K562 (cell line): ENCODE data around the gene P2RY8. TPM values are rescaled to one million over a fixed set of nuclear protein-coding genes. Genes with fewer than 3 reads are reported as not detected.
A peak's percentile ranks its signal among the peaks of the same experiment; 100 is the strongest.

Experiments used
- ATAC-seq: fragments of 200-7000 bp; cut with Tn5 transposase; 3 replicates; pipeline ENCODE4 v1.9.1; 2020; ENCODE audit warnings: moderate library complexity
- BruUV-seq: library from RNA; stranded (reverse); fragments of 400-500 nt; replicated peaks from 2 replicates; lab custom pipeline; 2021; lab: Mats Ljungman, UMichigan
- CTCF ChIA-PET: fragments of 300-600 bp; formaldehyde crosslinking; extraction: SDS; loops from one replicate; lab custom pipeline; 2021; ENCODE audit warnings: low intra/inter-chr PET ratio; lab: Yijun Ruan, JAX
- POLR2A ChIA-PET: fragments of 300-600, 350-650 bp; sonication (Branson Sonifier 250); formaldehyde crosslinking; extraction: SDS; loops from one replicate; lab custom pipeline; 2021; ENCODE audit warnings: antibody characterized with exemption, inconsistent platforms; lab: Yijun Ruan, JAX
- DNase-seq, 4 experiments: peaks; one replicate each; pipeline versions ENCODE4 v3.0.0 to v3.0.0-alpha.2; 2011 to 2018; ENCODE audit warnings: low spot score in 3 of 4, mixed read lengths in 3 of 4; ENCODE audit errors: extremely low read depth in 1 of 4
- FAIRE-seq: peaks from 2 replicates; lab custom pipeline; 2011; peaks lifted over from hg19 to GRCh38; lab: Jason Lieb, UNC
- H2AFZ ChIP-seq: 2 replicates; pipeline ENCODE4 v1.6.0; 2011; ENCODE audit warnings: low read depth, low read length, control low read depth, inconsistent platforms
- H3K27ac ChIP-seq: fragments of 200-600 bp; 3 replicates; pipeline ENCODE4 v1.8.0; 2011; ENCODE audit warnings: low read depth, mild to moderate bottlenecking, control low read depth, inconsistent platforms, low read length, moderate library complexity, mixed read lengths; ENCODE audit errors: extremely low read depth
- H3K27me3 ChIP-seq, 2 experiments: fragments of 300-600 bp in 1 of 2; 2 replicates in 1 of 2; 3 replicates in 1 of 2; pipeline versions ENCODE4 v1.6.0 to v1.8.0; 2011; ENCODE audit warnings: inconsistent platforms in 2 of 2, low read length in 2 of 2, mild to moderate bottlenecking in 1 of 2, mixed read lengths in 1 of 2, moderate library complexity in 1 of 2; ENCODE audit not compliant: control insufficient read depth in 2 of 2, insufficient read depth in 2 of 2
- H3K36me3 ChIP-seq: fragments of 300-600 bp; 3 replicates; pipeline ENCODE4 v1.8.0; 2011; ENCODE audit warnings: mild to moderate bottlenecking, low read length, inconsistent platforms; ENCODE audit not compliant: control insufficient read depth, insufficient read depth
- H3K4me1 ChIP-seq, 2 experiments: fragments of 200-600 bp in 1 of 2; replicated peaks in 1 of 2; 2 replicates in 1 of 2; 3 replicates in 1 of 2; pipeline versions ENCODE4 v1.5.1 to v1.8.0; 2011; ENCODE audit warnings: inconsistent platforms in 2 of 2, low read length in 2 of 2, mild to moderate bottlenecking in 1 of 2, mixed read lengths in 1 of 2, moderate library complexity in 1 of 2; ENCODE audit not compliant: control insufficient read depth in 2 of 2, insufficient read depth in 2 of 2
- H3K4me2 ChIP-seq: 2 replicates; pipeline ENCODE4 v1.6.1; 2011; ENCODE audit warnings: low read length, control low read depth, inconsistent platforms, mixed read lengths; ENCODE audit not compliant: insufficient read depth
- H3K4me3 ChIP-seq: fragments of 200-600 bp; sonication (generic), shearing (Covaris generic); 2 replicates; pipeline ENCODE4 v1.5.1; 2016; ENCODE audit warnings: control low read depth, inconsistent platforms
- H3K79me2 ChIP-seq: fragments of 200-600 bp; 3 replicates; pipeline ENCODE4 v1.8.0; 2011; ENCODE audit warnings: low read length, inconsistent platforms; ENCODE audit not compliant: control insufficient read depth, insufficient read depth
- H3K9ac ChIP-seq, 2 experiments: 2 replicates each; pipeline versions ENCODE4 v1.6.0 to v1.6.1; 2011; ENCODE audit warnings: low read depth in 2 of 2, low read length in 2 of 2, control low read depth in 1 of 2, inconsistent platforms in 1 of 2, mild to moderate bottlenecking in 1 of 2, mixed read lengths in 1 of 2; ENCODE audit not compliant: insufficient read depth in 1 of 2
- H3K9me1 ChIP-seq: one replicate; pipeline ENCODE4 v1.6.0; 2011; ENCODE audit warnings: inconsistent platforms, mild to moderate bottlenecking, low read length, moderate library complexity; ENCODE audit not compliant: control insufficient read depth, insufficient read depth
- H3K9me3 ChIP-seq: replicated peaks from 2 replicates; pipeline ENCODE4 v1.5.1; 2011; ENCODE audit warnings: low read depth, low read length, inconsistent platforms; ENCODE audit not compliant: control insufficient read depth, insufficient read depth
- H4K20me1 ChIP-seq: replicated peaks from 2 replicates; pipeline ENCODE4 v1.6.1; 2011; ENCODE audit warnings: low read length, inconsistent platforms, mixed read lengths; ENCODE audit not compliant: control insufficient read depth, insufficient read depth
- CBFB ChIP-seq: sonication (generic); formaldehyde crosslinking; IDR thresholded peaks from 2 replicates; pipeline ENCODE4 v1.4.0; 2020; ENCODE audit warnings: mild to moderate bottlenecking, missing genetic modification reagents
- ELF1 ChIP-seq: fragments of 200-800 bp; sonication (Bioruptor generic); IDR thresholded peaks from 2 replicates; pipeline ENCODE4 v1.6.1; 2016; ENCODE audit warnings: missing genetic modification characterization, missing compliant biosample characterization
- GABPA ChIP-seq: fragments of 200-800 bp; sonication (Bioruptor generic); conservative IDR thresholded peaks from 2 replicates; pipeline ENCODE4 v1.6.1; 2016; ENCODE audit warnings: low read depth, missing genetic modification characterization, missing compliant biosample characterization
- GABPB2 ChIP-seq: fragments of 250-450 bp; sonication (Bioruptor Pico); conservative IDR thresholded peaks from 2 replicates; pipeline ENCODE4 v1.5.1; 2021; ENCODE audit warnings: mild to moderate bottlenecking
- SPI1 ChIP-seq: IDR thresholded peaks from 2 replicates; pipeline ENCODE4 v1.6.1; 2011; ENCODE audit warnings: low read depth, low read length, control low read depth, borderline replicate concordance
- WGBS: fragments of 100-300 bp; shearing (Covaris generic); methylation state at CpG from one replicate; pipeline ENCODE4 v1.1.6; 2016; ENCODE audit warnings: low coverage, mixed read lengths; ENCODE audit not compliant: insufficient coverage; ENCODE audit errors: missing lambda C conversion rate; 5-methylcytosine and 5-hydroxymethylcytosine counted together
- in situ Hi-C: fragments of 300-500 bp; cut with MboI; formaldehyde crosslinking; loops from 4 replicates; pipeline ENCODE4 v1.15.0; 2018; ENCODE audit warnings: inconsistent platforms, mixed read lengths
- intact Hi-C: fragments of 100-400 bp; cut with micrococcal nuclease; formaldehyde crosslinking; loops from 2 replicates; pipeline ENCODE4 v1.14.2; 2022
- polyA plus RNA-seq, 8 experiments: library from polyadenylated mRNA; depleted of rRNA in 4 of 8; stranded (reverse) in 5 of 8; unstranded in 3 of 8; fragments of >200 nt; fragmentation: Nextera tagmentation in 2 of 8; fragmentation: Illumina TruSeq in 1 of 8; extraction: Ambion mirVana in 2 of 8; extraction: Trizol in 1 of 8; gene quantifications; 2 replicates each; pipeline versions ENCODE4 v1.2.1 to v1.2.3, GENCODE V29; 2011 to 2014; ENCODE audit warnings: inconsistent platforms in 1 of 8, missing spikeins in 1 of 8
- total RNA-seq, 7 experiments: library from RNA; depleted of rRNA in 6 of 7; stranded (reverse); fragments of >200 nt in 6 of 7; fragmentation: Illumina TruSeq in 2 of 7; extraction: Trizol in 2 of 7; gene quantifications; 2 replicates each; pipeline versions ENCODE4 v1.2.1 to v1.2.3, GENCODE V29; 2011 to 2021; ENCODE audit warnings: low replicate concordance in 1 of 7
- TF ChIP-seq, protein P1 (sequence below): fragments of 450-650 bp; IDR thresholded peaks from 2 replicates; pipeline ENCODE4 v1.6.1; 2016
- TF ChIP-seq, protein P2 (sequence below): sonication (generic); formaldehyde crosslinking; IDR thresholded peaks from 2 replicates; pipeline ENCODE4 v1.4.0; 2020; ENCODE audit warnings: mild to moderate bottlenecking, missing genetic modification reagents
- TF ChIP-seq, protein P3 (sequence below), 3 experiments: fragments of 200-800 bp in 1 of 3; fragments of 250-450 bp in 1 of 3; fragments of 450-650 bp in 1 of 3; sonication (Bioruptor Pico) in 1 of 3; sonication (Bioruptor generic) in 1 of 3; formaldehyde crosslinking in 1 of 3; IDR thresholded peaks; 2 replicates each; pipeline versions ENCODE4 v1.6.1 to v1.8.0; 2016 to 2022; ENCODE audit warnings: mild to moderate bottlenecking in 2 of 3, missing genetic modification characterization in 2 of 3, missing compliant biosample characterization in 1 of 3, moderate library complexity in 1 of 3

The P2RY8 gene
- total and polyA plus RNA-seq, 9 of the 15 experiments (the other 6 are each of a cell fraction or from before 2014, with no cell fraction given) = 0.04 to 0.69 (median 0.08) TPM; not detected in 3

DNA sequence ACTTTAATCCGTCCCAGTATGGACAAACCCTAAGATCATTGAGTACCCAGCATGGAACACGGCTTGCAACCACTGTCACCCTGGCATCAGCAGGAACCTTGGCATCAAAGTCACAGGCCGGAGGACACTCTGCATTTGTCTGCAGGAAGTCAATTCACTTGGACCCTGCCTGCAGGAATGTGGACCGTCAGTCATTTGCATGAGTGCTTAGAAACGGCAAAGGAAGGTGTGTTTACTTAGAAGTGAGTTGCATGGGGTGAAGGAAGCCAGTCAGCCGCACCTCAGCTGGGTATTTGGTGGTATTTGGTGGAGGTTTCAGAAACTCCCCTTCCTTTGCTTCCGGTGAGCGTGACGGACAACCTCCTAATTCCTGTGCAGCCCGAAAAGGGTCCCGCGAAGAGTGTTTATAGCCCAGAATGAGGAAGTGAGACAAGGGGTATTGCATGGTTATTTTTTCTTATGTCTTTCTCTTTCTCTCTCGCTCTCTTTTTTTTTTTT lies 15.5 kb downstream of the P2RY8 start:
- no peak overlapping the region for H3K27ac ChIP-seq
- no TSS peak for BruUV-seq
- H3K9me3 ChIP-seq = no peaks in the 10 kb centered on the region
- no peak for DNase-seq
- ChIA-PET POLR2A (no interaction called here), CTCF (no interaction called here)
- H3K9me1 ChIP-seq = no peaks in the 10 kb centered on the region
- no peaks in the 10 kb centered on the region; a peak in 1 of 5 replicates for H3K4me1 ChIP-seq
- peak; percentile 46; the same call in 2 of the 3 replicates for ATAC-seq
- no peak for FAIRE-seq
- no peaks in the 10 kb centered on the region for H4K20me1 ChIP-seq
- no peak overlapping the region for H3K9ac ChIP-seq
- no peaks in the 10 kb centered on the region for H3K79me2 ChIP-seq
- H3K36me3 ChIP-seq = no peaks in the 10 kb centered on the region
- 22% methylated on average over 10 of the region's 13 CpGs for WGBS
- no peak overlapping the region for H3K4me3 ChIP-seq
- intact Hi-C loops (no loop called here), in situ Hi-C loops (no loop called here)
- H2AFZ ChIP-seq = peak overlapping the region; percentile 59; the same call in 1 of the 2 replicates
- no peaks in the 10 kb centered on the region for H3K27me3 ChIP-seq
- H3K4me2 ChIP-seq = no peak overlapping the region
- TF ChIP-seq CBFB (CRISPR knock-in tag) = no peak
- TF ChIP-seq, protein P1, sequence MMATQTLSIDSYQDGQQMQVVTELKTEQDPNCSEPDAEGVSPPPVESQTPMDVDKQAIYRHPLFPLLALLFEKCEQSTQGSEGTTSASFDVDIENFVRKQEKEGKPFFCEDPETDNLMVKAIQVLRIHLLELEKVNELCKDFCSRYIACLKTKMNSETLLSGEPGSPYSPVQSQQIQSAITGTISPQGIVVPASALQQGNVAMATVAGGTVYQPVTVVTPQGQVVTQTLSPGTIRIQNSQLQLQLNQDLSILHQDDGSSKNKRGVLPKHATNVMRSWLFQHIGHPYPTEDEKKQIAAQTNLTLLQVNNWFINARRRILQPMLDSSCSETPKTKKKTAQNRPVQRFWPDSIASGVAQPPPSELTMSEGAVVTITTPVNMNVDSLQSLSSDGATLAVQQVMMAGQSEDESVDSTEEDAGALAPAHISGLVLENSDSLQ = peak; percentile 15; the same call in 1 of the 2 replicates
- peak; percentile 53 for TF ChIP-seq GABPA (tag)
- TF ChIP-seq SPI1 = peak; percentile 90
- TF ChIP-seq, protein P2, sequence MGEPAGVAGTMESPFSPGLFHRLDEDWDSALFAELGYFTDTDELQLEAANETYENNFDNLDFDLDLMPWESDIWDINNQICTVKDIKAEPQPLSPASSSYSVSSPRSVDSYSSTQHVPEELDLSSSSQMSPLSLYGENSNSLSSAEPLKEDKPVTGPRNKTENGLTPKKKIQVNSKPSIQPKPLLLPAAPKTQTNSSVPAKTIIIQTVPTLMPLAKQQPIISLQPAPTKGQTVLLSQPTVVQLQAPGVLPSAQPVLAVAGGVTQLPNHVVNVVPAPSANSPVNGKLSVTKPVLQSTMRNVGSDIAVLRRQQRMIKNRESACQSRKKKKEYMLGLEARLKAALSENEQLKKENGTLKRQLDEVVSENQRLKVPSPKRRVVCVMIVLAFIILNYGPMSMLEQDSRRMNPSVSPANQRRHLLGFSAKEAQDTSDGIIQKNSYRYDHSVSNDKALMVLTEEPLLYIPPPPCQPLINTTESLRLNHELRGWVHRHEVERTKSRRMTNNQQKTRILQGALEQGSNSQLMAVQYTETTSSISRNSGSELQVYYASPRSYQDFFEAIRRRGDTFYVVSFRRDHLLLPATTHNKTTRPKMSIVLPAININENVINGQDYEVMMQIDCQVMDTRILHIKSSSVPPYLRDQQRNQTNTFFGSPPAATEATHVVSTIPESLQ (CRISPR knock-in tag) = no peak
- TF ChIP-seq ELF1 (tag) = peak; percentile 40; the same call in 1 of the 2 replicates
- TF ChIP-seq, protein P3, sequence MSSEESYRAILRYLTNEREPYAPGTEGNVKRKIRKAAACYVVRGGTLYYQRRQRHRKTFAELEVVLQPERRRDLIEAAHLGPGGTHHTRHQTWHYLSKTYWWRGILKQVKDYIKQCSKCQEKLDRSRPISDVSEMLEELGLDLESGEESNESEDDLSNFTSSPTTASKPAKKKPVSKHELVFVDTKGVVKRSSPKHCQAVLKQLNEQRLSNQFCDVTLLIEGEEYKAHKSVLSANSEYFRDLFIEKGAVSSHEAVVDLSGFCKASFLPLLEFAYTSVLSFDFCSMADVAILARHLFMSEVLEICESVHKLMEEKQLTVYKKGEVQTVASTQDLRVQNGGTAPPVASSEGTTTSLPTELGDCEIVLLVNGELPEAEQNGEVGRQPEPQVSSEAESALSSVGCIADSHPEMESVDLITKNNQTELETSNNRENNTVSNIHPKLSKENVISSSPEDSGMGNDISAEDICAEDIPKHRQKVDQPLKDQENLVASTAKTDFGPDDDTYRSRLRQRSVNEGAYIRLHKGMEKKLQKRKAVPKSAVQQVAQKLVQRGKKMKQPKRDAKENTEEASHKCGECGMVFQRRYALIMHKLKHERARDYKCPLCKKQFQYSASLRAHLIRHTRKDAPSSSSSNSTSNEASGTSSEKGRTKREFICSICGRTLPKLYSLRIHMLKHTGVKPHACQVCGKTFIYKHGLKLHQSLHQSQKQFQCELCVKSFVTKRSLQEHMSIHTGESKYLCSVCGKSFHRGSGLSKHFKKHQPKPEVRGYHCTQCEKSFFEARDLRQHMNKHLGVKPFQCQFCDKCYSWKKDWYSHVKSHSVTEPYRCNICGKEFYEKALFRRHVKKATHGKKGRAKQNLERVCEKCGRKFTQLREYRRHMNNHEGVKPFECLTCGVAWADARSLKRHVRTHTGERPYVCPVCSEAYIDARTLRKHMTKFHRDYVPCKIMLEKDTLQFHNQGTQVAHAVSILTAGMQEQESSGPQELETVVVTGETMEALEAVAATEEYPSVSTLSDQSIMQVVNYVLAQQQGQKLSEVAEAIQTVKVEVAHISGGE (CRISPR knock-in tag; IDR thresholded peaks at IDR 0.05) = peak in 2 of 3 experiments; percentile 30 to 83; a peak in 3 of 6 replicates
- TF ChIP-seq GABPB2 = no peak
